Uterus (tissue), 2 donors: Measurements from ENCODE around the gene HAO2.

ENCODE experiments used
- CTCF ChIP-seq, 4 experiments: fragments of 200-600 bp in 2 of 4; fragments of 450-650 bp in 2 of 4; sonication (generic) in 2 of 4; IDR thresholded peaks; one replicate each; pipeline ENCODE4 v1.5.1; 2016 to 2019; ENCODE audit warnings: antibody characterized with exemption in 4 of 4, mild to moderate bottlenecking in 2 of 4, moderate library complexity in 1 of 4
- POLR2A ChIP-seq, 2 donors: fragments of 450-650 bp; IDR thresholded peaks; one replicate each; pipeline ENCODE4 v1.6.1; 2016; ENCODE audit warnings: antibody characterized with exemption in 2 of 2, mild to moderate bottlenecking in 1 of 2, moderate library complexity in 1 of 2

- no peak for TF ChIP-seq POLR2A (IDR thresholded peaks at IDR 0.05)
- TF ChIP-seq CTCF (IDR thresholded peaks at IDR 0.05): no peak
These were observed 36.2 kb downstream of the HAO2 start for GRCh38 chr1:119404736-119405135.
